B cell (primary cell): ENCODE data around the gene RER1. TPM values are rescaled to one million over a fixed set of nuclear protein-coding genes. Genes with fewer than 3 reads are reported as not detected.

Experiments used
- ATAC-seq: fragments of 200-7000 bp; cut with Tn5 transposase; one replicate; pipeline ENCODE4 v1.10.0; 2021; ENCODE audit warnings: low read depth, mild to moderate bottlenecking, moderate number of reproducible peaks, moderate library complexity
- CTCF ChIA-PET: fragments of 350-600 bp; sonication (Branson Sonifier 250); formaldehyde crosslinking; loops from one replicate; lab custom pipeline; 2021; ENCODE audit warnings: antibody characterized with exemption, inconsistent platforms; lab: Charles Lee
- POLR2A ChIA-PET: fragments of 350-600 bp; sonication (Branson Sonifier 250); formaldehyde crosslinking; loops from one replicate; lab custom pipeline; 2021; ENCODE audit warnings: antibody characterized with exemption; lab: Charles Lee
- DNase-seq: peaks from one replicate; pipeline ENCODE4 v3.0.0; 2013
- H2AFZ ChIP-seq: 2 replicates; pipeline ENCODE4 v1.6.1; 2012; ENCODE audit warnings: mild to moderate bottlenecking, low read depth, low read length; ENCODE audit not compliant: insufficient read depth, poor library complexity, severe bottlenecking
- H3K27ac ChIP-seq, 2 donors: 1 replicate in 1 of 2; 2 replicates in 1 of 2; pipeline ENCODE4 v1.5.1; 2012 to 2013; ENCODE audit warnings: low read length in 2 of 2, mild to moderate bottlenecking in 2 of 2, moderate library complexity in 1 of 2
- H3K27me3 ChIP-seq, 4 experiments: fragments of 200-600 bp in 1 of 4; sonication (generic) in 1 of 4; replicated peaks in 1 of 4; 1 replicate in 2 of 4; 2 replicates in 2 of 4; pipeline versions ENCODE4 v1.6.1 to v1.7.0; 2013 to 2016; ENCODE audit warnings: low read length in 3 of 4, mild to moderate bottlenecking in 2 of 4, mixed read lengths in 1 of 4, moderate library complexity in 1 of 4; ENCODE audit not compliant: insufficient read depth in 4 of 4, control insufficient read depth in 3 of 4; ENCODE audit errors: control extremely low read depth in 1 of 4
- H3K36me3 ChIP-seq, 2 experiments: replicated peaks in 1 of 2; 1 replicate in 1 of 2; 2 replicates in 1 of 2; pipeline versions ENCODE4 v1.6.1 to v1.7.1; 2013; ENCODE audit warnings: low read length in 1 of 2; ENCODE audit not compliant: insufficient read depth in 2 of 2, control insufficient read depth in 1 of 2; ENCODE audit errors: control extremely low read depth in 1 of 2, extremely low read depth in 1 of 2
- H3K4me1 ChIP-seq, 2 donors: fragments of 200-600 bp in 1 of 2; sonication (generic) in 1 of 2; 1 replicate in 1 of 2; 2 replicates in 1 of 2; pipeline versions ENCODE4 v1.5.1 to v1.6.1; 2013 to 2017; ENCODE audit warnings: low read length in 2 of 2; ENCODE audit not compliant: control insufficient read depth in 2 of 2, insufficient read depth in 2 of 2
- H3K4me2 ChIP-seq: replicated peaks from 2 replicates; pipeline ENCODE3; 2012; ENCODE audit warnings: mild to moderate bottlenecking, low read depth, low read length; ENCODE audit not compliant: poor library complexity, severe bottlenecking
- H3K4me3 ChIP-seq, 5 experiments: fragments of 200-600 bp in 1 of 5; sonication (generic) in 1 of 5; 1 replicate in 3 of 5; 2 replicates in 2 of 5; pipeline versions ENCODE4 v1.5.1 to v1.7.0; 2011 to 2016; ENCODE audit warnings: low read length in 4 of 5, mild to moderate bottlenecking in 4 of 5, low read depth in 2 of 5, control low read depth in 1 of 5, moderate library complexity in 1 of 5; ENCODE audit not compliant: insufficient read depth in 1 of 5; ENCODE audit errors: control extremely low read depth in 1 of 5, extremely low read depth in 1 of 5
- H3K79me2 ChIP-seq: fragments of 200-600 bp; sonication (generic); one replicate; pipeline ENCODE4 v1.6.0; 2016; ENCODE audit warnings: low read length; ENCODE audit not compliant: control insufficient read depth, insufficient read depth
- H3K9ac ChIP-seq: fragments of 200-600 bp; sonication (generic); 2 replicates; pipeline ENCODE4 v1.6.1; 2017; ENCODE audit warnings: mild to moderate bottlenecking, low read length, moderate library complexity
- H3K9me3 ChIP-seq, 3 donors: one replicate each; pipeline versions ENCODE4 v1.6.1 to v1.7.1; 2013; ENCODE audit warnings: low read length in 2 of 3; ENCODE audit not compliant: control insufficient read depth in 2 of 3, insufficient read depth in 1 of 3; ENCODE audit errors: control extremely low read depth in 1 of 3
- H4K20me1 ChIP-seq: 2 replicates; pipeline ENCODE4 v1.6.0; 2012; ENCODE audit warnings: mild to moderate bottlenecking, low read length; ENCODE audit not compliant: insufficient read depth, control insufficient read depth, poor library complexity, severe bottlenecking
- H3K27ac Mint-ChIP-seq: one replicate; pipeline ENCODE4 v1.8.0; 2021; ENCODE audit warnings: mixed read lengths
- H3K27me3 Mint-ChIP-seq: one replicate; pipeline ENCODE4 v1.8.0; 2021; ENCODE audit warnings: mixed read lengths
- H3K4me1 Mint-ChIP-seq: one replicate; pipeline ENCODE4 v1.8.0; 2021; ENCODE audit warnings: mixed read lengths
- H3K4me3 Mint-ChIP-seq: one replicate; pipeline ENCODE4 v1.8.0; 2021; ENCODE audit warnings: mixed read lengths
- H3K9me3 Mint-ChIP-seq: one replicate; pipeline ENCODE4 v1.8.0; 2022; ENCODE audit warnings: mixed read lengths; ENCODE audit not compliant: insufficient read depth
- CTCF ChIP-seq: fragments of 200-600 bp; IDR thresholded peaks from one replicate; pipeline ENCODE4 v1.8.0; 2022; ENCODE audit warnings: antibody characterized with exemption, mild to moderate bottlenecking
- EZH2 ChIP-seq: IDR thresholded peaks from 2 replicates; pipeline ENCODE4 v1.6.1; 2012; ENCODE audit warnings: borderline replicate concordance, low read depth, mild to moderate bottlenecking, moderate library complexity, low read length; ENCODE audit not compliant: insufficient read depth, poor library complexity, severe bottlenecking
- WGBS: methylation state at CpG from one replicate; pipeline ENCODE4 v1.1.5; 2013; ENCODE audit warnings: missing lambda C conversion rate; ENCODE audit not compliant: insufficient coverage; 5-methylcytosine and 5-hydroxymethylcytosine counted together
- intact Hi-C: fragments of 100-400 bp; cut with micrococcal nuclease; formaldehyde crosslinking; loops from one replicate; pipeline ENCODE4 v1.10.0; 2022
- polyA plus RNA-seq: library from polyadenylated mRNA; depleted of rRNA; stranded (reverse); fragments of >200 nt; gene quantifications from 2 replicates; pipeline ENCODE4 v1.2.3, GENCODE V29; 2012
- total RNA-seq, 2 donors: library from RNA; stranded (reverse); fragments of 120-200 nt in 1 of 2; gene quantifications; 1 replicate in 1 of 2; 2 replicates in 1 of 2; pipeline versions ENCODE4 v1.2.3 to v1.2.4, GENCODE V29; 2013 to 2022

The RER1 gene
- total and polyA plus RNA-seq, 2 donors (not counting 1 experiment from before 2014, with no cell fraction given), result 78.5 to 118 TPM

DNA sequence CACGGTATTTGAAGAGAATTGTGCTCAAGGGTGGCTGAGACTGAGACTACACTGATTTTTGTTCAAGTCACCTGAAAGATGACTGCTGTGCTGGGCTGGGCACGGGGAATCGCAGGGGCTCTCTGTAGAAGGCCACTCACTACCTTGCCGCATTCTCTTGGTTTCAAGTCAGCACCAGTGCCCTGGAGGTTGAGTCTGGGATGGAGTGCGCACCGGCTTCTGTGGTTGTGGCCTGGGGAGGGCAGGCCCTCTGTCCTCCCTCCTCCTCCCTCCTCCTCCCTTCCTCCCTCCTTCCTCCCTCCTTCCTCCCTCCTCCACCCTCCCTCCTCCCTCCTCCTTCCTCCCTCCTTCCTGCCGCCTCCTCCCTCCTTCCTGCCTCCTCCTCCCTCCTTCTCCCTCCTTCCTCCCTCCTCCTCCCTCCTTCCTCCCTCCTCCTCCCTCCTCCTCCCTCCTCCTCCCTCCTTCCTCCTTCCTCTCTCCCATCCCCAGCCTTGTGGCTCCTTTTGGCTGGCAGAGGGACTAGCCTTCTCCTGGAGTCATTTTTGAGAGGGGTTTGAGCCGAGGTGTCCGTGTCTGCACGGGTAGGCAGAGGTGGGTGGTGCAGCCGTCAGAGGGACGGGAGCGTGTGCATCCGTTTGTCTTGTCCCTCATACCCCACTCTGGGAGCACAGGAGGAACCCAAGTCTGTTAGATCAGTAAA is 9.5 kb downstream of the RER1 start:
- no peak overlapping the region for H3K27ac ChIP-seq
- no peak overlapping the region for H3K4me2 ChIP-seq
- ChIA-PET CTCF (interaction anchor here (1.3 kb wide), 1 partner anchor 206 kb away, joined by 3 read pairs; the partner anchor contains the start of gene FAAP20), POLR2A (no interaction called here)
- H2AFZ ChIP-seq, result no peak overlapping the region
- no peaks in the 10 kb centered on the region for H3K27me3 Mint-ChIP-seq
- no peaks in the 10 kb centered on the region for H3K27me3 ChIP-seq
- 100% methylated on average over 6 of the region's 14 CpGs for WGBS
- no peak overlapping the region for H3K4me3 ChIP-seq
- H3K36me3 ChIP-seq, result peaks cover 0 to 84% of the 10 kb centered on the region in 2 experiments
- no peaks in the 10 kb centered on the region for H3K9me3 Mint-ChIP-seq
- H3K27ac Mint-ChIP-seq, result no peak overlapping the region
- TF ChIP-seq EZH2, result no peak
- TF ChIP-seq CTCF, result no peak
- DNase-seq, result no peak
- no peak for ATAC-seq
- H3K4me1 ChIP-seq, result no peaks in the 10 kb centered on the region
- H4K20me1 ChIP-seq, result peaks cover 72% of the 10 kb centered on the region
- intact Hi-C loops, result no loop called here
- H3K79me2 ChIP-seq, result peaks cover 52% of the 10 kb centered on the region
- H3K9ac ChIP-seq, result no peak overlapping the region
- H3K4me1 Mint-ChIP-seq, result peaks cover 9% of the 10 kb centered on the region
- no peak overlapping the region for H3K4me3 Mint-ChIP-seq
- no peaks in the 10 kb centered on the region for H3K9me3 ChIP-seq

DNA sequence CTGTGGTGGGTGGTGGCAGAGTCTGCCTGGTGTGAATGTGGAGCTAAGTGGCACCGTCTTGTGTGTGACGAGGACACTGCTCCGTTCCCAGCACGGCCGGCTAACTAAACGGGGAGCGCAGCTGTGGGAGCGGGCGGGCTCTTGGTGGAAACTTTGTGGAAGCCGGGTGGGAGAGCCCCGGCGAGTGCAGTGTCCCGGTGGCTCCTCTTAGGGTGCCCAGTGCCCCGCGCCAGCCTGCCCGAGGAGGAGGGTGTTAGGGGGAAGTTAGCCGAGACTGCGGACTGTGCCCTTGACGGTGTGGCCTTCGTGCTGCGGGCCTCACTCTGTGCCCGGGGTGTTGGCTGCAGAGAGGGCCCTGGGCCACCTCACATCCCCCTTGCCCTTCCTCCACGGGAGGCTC is 10.8 kb downstream of the RER1 start:
- H3K4me3 Mint-ChIP-seq, result no peak overlapping the region
- H3K4me1 Mint-ChIP-seq, result peaks cover 3% of the 10 kb centered on the region
- Histone ChIP-seq H3K27me3 (no peaks in the 10 kb centered on the region), H3K4me3 (no peak overlapping the region), H3K9ac (no peak overlapping the region), H3K79me2 (peaks cover 44% of the 10 kb centered on the region), H3K4me2 (no peak overlapping the region), H3K4me1 (no peaks in the 10 kb centered on the region), H3K9me3 (no peaks in the 10 kb centered on the region), H2AFZ (no peak overlapping the region), H4K20me1 (peaks cover 69% of the 10 kb centered on the region), H3K27ac (no peak overlapping the region), H3K36me3 (peaks cover 0 to 82% of the 10 kb centered on the region in 2 experiments)
- H3K27me3 Mint-ChIP-seq, result no peaks in the 10 kb centered on the region
- DNase-seq (no peak), ATAC-seq (no peak)
- TF ChIP-seq CTCF, result no peak
- no peak for TF ChIP-seq EZH2
- no peak overlapping the region for H3K27ac Mint-ChIP-seq
- POLR2A ChIA-PET, result no interaction called here
- CTCF ChIA-PET, result no interaction called here
- no peaks in the 10 kb centered on the region for H3K9me3 Mint-ChIP-seq
- WGBS, result 97% methylated on average over 18 of the region's 23 CpGs
- intact Hi-C loops, result no loop called here
